ENCODE data around the gene VPS13D. TPM values are rescaled to one million over a fixed set of nuclear protein-coding genes. Genes with fewer than 3 reads are reported as not detected.
A peak's percentile ranks its signal among the peaks of the same experiment; 100 is the strongest.
"Not testable (repeated sequence)": the region's sequence is repeated elsewhere in the genome, so short reads cannot be mapped to it uniquely, and the experiment has no call there.

Gene VPS13D
- total RNA-seq, 1 donor from 2014 or later, result 77.8 TPM

GRCh38 chr1:12467570-12468286 lies 237.9 kb downstream of the VPS13D start:
- no peaks in the 10 kb centered on the region for H3K27me3 Mint-ChIP-seq (ENCODE audit: low read depth)
- peaks cover 4% of the 10 kb centered on the region for H3K9me3 Mint-ChIP-seq
- peak overlapping the region; percentile 87 for H3K27ac Mint-ChIP-seq
- no peak overlapping the region for H3K4me3 Mint-ChIP-seq
- TF ChIP-seq CTCF (IDR thresholded peaks at IDR 0.05; ENCODE audit: unreplicated experiment), result no peak
- no peak for DNase-seq (ENCODE audit: low spot score in 2 of 2, unreplicated experiment in 2 of 2)
- H3K4me1 Mint-ChIP-seq, result peaks cover 80% of the 10 kb centered on the region
- peaks cover 13% of the 10 kb centered on the region for H3K36me3 Mint-ChIP-seq

- Mint-ChIP-seq H3K4me3 (no peak overlapping the region), H3K36me3 (peaks cover 13% of the 10 kb centered on the region), H3K9me3 (peaks cover 4% of the 10 kb centered on the region), H3K4me1 (peaks cover 80% of the 10 kb centered on the region), H3K27ac (peak overlapping the region; percentile 87), H3K27me3 (ENCODE audit: low read depth) (no peaks in the 10 kb centered on the region)
- DNase-seq (ENCODE audit: low spot score in 2 of 2, unreplicated experiment in 2 of 2), result no peak
- no peak for TF ChIP-seq CTCF (IDR thresholded peaks at IDR 0.05; ENCODE audit: unreplicated experiment)
Measured at GRCh38 chr1:12468323-12468722, 238.5 kb downstream of the VPS13D start.

- H3K27me3 Mint-ChIP-seq (ENCODE audit: low read depth), result no peaks in the 10 kb centered on the region
- no peak overlapping the region for H3K4me3 Mint-ChIP-seq
- H3K4me1 Mint-ChIP-seq, result peaks cover 80% of the 10 kb centered on the region
- H3K36me3 Mint-ChIP-seq, result peaks cover 13% of the 10 kb centered on the region
- no peak for TF ChIP-seq CTCF (IDR thresholded peaks at IDR 0.05; ENCODE audit: unreplicated experiment)
- H3K27ac Mint-ChIP-seq, result peak overlapping the region; percentile 90
- no peak for DNase-seq (ENCODE audit: low spot score in 2 of 2, unreplicated experiment in 2 of 2)
- H3K9me3 Mint-ChIP-seq, result peaks cover 4% of the 10 kb centered on the region
Measured at GRCh38 chr1:12469493-12469892, 239.7 kb downstream of the VPS13D start.

GRCh38 chr1:12469990-12470389 lies 240.2 kb downstream of the VPS13D start:
- no peak for TF ChIP-seq CTCF (IDR thresholded peaks at IDR 0.05; ENCODE audit: unreplicated experiment)
- peaks cover 80% of the 10 kb centered on the region for H3K4me1 Mint-ChIP-seq
- peak overlapping the region; percentile 90 for H3K27ac Mint-ChIP-seq
- DNase-seq (ENCODE audit: low spot score in 2 of 2, unreplicated experiment in 2 of 2), result no peak
- H3K9me3 Mint-ChIP-seq, result peaks cover 4% of the 10 kb centered on the region
- no peak overlapping the region for H3K4me3 Mint-ChIP-seq
- peaks cover 13% of the 10 kb centered on the region for H3K36me3 Mint-ChIP-seq
- no peaks in the 10 kb centered on the region for H3K27me3 Mint-ChIP-seq (ENCODE audit: low read depth)

- H3K27me3 Mint-ChIP-seq (ENCODE audit: low read depth); DNase-seq (ENCODE audit: low spot score in 2 of 2, unreplicated experiment in 2 of 2); H3K9me3 Mint-ChIP-seq; H3K4me3 Mint-ChIP-seq: not testable (repeated sequence)
- H3K4me1 Mint-ChIP-seq, result peaks cover 81% of the 10 kb centered on the region
- peaks cover 13% of the 10 kb centered on the region for H3K36me3 Mint-ChIP-seq
- H3K27ac Mint-ChIP-seq, result peak overlapping the region; percentile 98
Measured at GRCh38 chr1:12470916-12471315, 241.1 kb downstream of the VPS13D start.

GRCh38 chr1:12472156-12472797 lies 242.4 kb downstream of the VPS13D start:
- Mint-ChIP-seq H3K27me3 (ENCODE audit: low read depth) (no peaks in the 10 kb centered on the region), H3K4me1 (peaks cover 90% of the 10 kb centered on the region), H3K4me3 (no peak overlapping the region), H3K9me3 (peaks cover 4% of the 10 kb centered on the region), H3K36me3 (peaks cover 10% of the 10 kb centered on the region), H3K27ac (peak overlapping the region; percentile 98)
- no peak for TF ChIP-seq CTCF (IDR thresholded peaks at IDR 0.05; ENCODE audit: unreplicated experiment)
- no peak for DNase-seq (ENCODE audit: low spot score in 2 of 2, unreplicated experiment in 2 of 2)

All from mesothelial cell of epicardium (in vitro differentiated cells).